HG02943 (cell line): ENCODE data around the gene NIPBL.
"Not testable (repeated sequence)": the region's sequence is repeated elsewhere in the genome, so short reads cannot be mapped to it uniquely, and the experiment has no call there.

Source experiments
- ATAC-seq: cut with Tn5 transposase; IDR thresholded peaks from one replicate; pipeline ENCODE4 v1.9.1; 2021; ENCODE audit warnings: mild to moderate bottlenecking, low read depth, moderate library complexity; ENCODE audit not compliant: unreplicated experiment

The NIPBL gene

GRCh38 chr5:37077146-37077545 is 200.6 kb downstream of the NIPBL start:
- ATAC-seq, result no peak

GRCh38 chr5:37080697-37081096 is 204.1 kb downstream of the NIPBL start:
- no peak for ATAC-seq

GRCh38 chr5:37082977-37083376 is 206.4 kb downstream of the NIPBL start:
- ATAC-seq, result not testable (repeated sequence)

- not testable (repeated sequence) for ATAC-seq
Measured at GRCh38 chr5:37086026-37086425, 209.5 kb downstream of the NIPBL start.

GRCh38 chr5:37086466-37087173 is 210.1 kb downstream of the NIPBL start:
- no peak for ATAC-seq

GRCh38 chr5:37088009-37088408 is 211.4 kb downstream of the NIPBL start:
- no peak for ATAC-seq

GRCh38 chr5:37090123-37090726 is 213.7 kb downstream of the NIPBL start:
- no peak for ATAC-seq

GRCh38 chr5:37090781-37091180 is 214.2 kb downstream of the NIPBL start:
- ATAC-seq, result no peak

- ATAC-seq, result not testable (repeated sequence)
Measured at GRCh38 chr5:37093795-37094194, 217.2 kb downstream of the NIPBL start.

- ATAC-seq, result not testable (repeated sequence)
Measured at GRCh38 chr5:37099267-37099666, 222.7 kb downstream of the NIPBL start.

GRCh38 chr5:37103302-37103701 is 226.7 kb downstream of the NIPBL start:
- no peak for ATAC-seq

GRCh38 chr5:37109338-37109737 is 232.8 kb downstream of the NIPBL start:
- ATAC-seq, result no peak

GRCh38 chr5:37110135-37110534 is 233.6 kb downstream of the NIPBL start:
- ATAC-seq, result no peak

GRCh38 chr5:37111426-37112382 is 235.1 kb downstream of the NIPBL start:
- ATAC-seq, result peak; percentile 85

- ATAC-seq, result no peak
Measured at GRCh38 chr5:37112383-37112991, 235.9 kb downstream of the NIPBL start.
